T-helper 2 cell treated with Interferon-gamma antibody and Interleukin-4, amounts not matched to agents 5 μg/mL and 100 μg/mL, for 36 hours (primary cell): ENCODE measurements around the gene USP17L19.
"Not testable (repeated sequence)": the region's sequence is repeated elsewhere in the genome, so short reads cannot be mapped to it uniquely, and the experiment has no call there.

Experiments used
- DNase-seq: peaks from one replicate; pipeline ENCODE4 v3.0.0; 2021; ENCODE audit warnings: low spot score
- H3K27ac Mint-ChIP-seq: one replicate; pipeline ENCODE4 v1.8.0; 2021; ENCODE audit warnings: mild to moderate bottlenecking, mixed read lengths
- H3K27me3 Mint-ChIP-seq: one replicate; pipeline ENCODE4 v1.8.0; 2021; ENCODE audit warnings: low read depth, mixed read lengths
- H3K36me3 Mint-ChIP-seq: one replicate; pipeline ENCODE4 v1.8.0; 2021; ENCODE audit warnings: low read depth, mixed read lengths
- H3K4me1 Mint-ChIP-seq: one replicate; pipeline ENCODE4 v1.8.0; 2021; ENCODE audit warnings: low read depth, mixed read lengths
- H3K4me3 Mint-ChIP-seq: one replicate; pipeline ENCODE4 v1.8.0; 2022; ENCODE audit warnings: mild to moderate bottlenecking, moderate library complexity, mixed read lengths
- H3K9me3 Mint-ChIP-seq: one replicate; pipeline ENCODE4 v1.8.0; 2021; ENCODE audit warnings: mixed read lengths

USP17L19 gene

GRCh38 chr4:9267319-9267718, 14.1 kb downstream of the USP17L19 start, which contains the start of gene USP17L22:
Gene USP17L22, plus strand, starts transcription at chr4:9267619. Its CDS starts 0 bp downstream, at chr4:9267619.
- H3K4me1 Mint-ChIP-seq, DNase-seq, H3K27me3 Mint-ChIP-seq, H3K4me3 Mint-ChIP-seq, H3K36me3 Mint-ChIP-seq, H3K27ac Mint-ChIP-seq, H3K9me3 Mint-ChIP-seq: not testable (repeated sequence)

- not testable (repeated sequence) for H3K4me3 Mint-ChIP-seq, H3K27ac Mint-ChIP-seq
- peak; percentile 4 for DNase-seq
Observed at GRCh38 chr4:9271719-9272118, 18.5 kb downstream of the USP17L19 start.

More at GRCh38 chr4:9271719-9272118, 18.5 kb downstream of the USP17L19 start:
- not testable (repeated sequence) for H3K36me3 Mint-ChIP-seq, H3K9me3 Mint-ChIP-seq, H3K4me1 Mint-ChIP-seq, H3K27me3 Mint-ChIP-seq
